CD4-positive, alpha-beta T cell treated with Interferon gamma for 1 hour (primary cell): Measurements from ENCODE around the gene PTRH1.

Experiments used
- DNase-seq: peaks from one replicate; pipeline ENCODE4 v3.0.0-alpha.2; 2020

The PTRH1 gene

DNA sequence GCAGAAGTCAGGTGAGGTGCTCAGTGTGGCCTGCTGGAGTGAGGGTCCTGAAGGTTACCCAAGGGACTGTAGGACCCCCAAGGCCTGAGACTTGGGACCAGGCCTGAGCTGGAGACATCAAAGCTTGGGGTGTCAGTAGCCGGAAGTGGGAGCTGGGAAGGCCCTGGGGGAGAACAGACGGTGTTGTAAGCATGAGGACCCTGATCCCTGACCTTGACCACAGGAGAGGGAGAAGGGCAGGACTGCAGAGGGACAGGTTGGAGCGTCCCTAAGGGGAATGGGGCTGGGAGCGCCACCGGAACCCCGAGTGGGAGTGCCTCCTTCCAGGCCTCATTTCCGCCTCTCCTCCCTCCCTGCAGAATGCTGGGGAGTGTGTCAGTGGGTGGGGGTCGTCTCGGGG is 949 bp upstream of the PTRH1 start:
- DNase-seq = no peak

DNA sequence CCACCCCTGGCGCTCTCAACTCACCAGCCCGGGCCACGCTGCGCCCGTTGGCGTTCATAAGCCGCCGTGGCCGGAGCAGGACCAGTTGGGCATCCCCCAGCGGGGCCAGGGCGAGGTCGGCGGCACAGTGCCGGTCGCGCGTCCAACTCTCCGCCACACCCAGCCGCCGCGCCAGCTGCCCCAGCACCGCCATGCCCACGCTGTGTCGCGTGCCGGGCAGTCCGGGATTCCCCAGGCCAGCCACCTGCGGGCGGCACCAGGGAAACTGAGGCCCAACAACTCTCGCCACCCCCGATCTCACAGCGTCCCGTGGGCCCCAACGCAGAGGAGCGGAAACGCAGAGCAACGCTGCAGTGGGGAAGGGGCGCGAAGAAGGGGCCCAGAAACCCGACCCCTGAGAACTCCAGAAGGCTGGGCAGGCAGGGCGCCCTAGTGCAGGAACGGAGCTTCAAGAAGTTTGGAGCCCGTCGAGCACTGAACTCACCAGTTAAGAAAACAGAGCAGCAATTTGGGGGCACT is 453 bp downstream of the PTRH1 start:
- no peak for DNase-seq

DNA sequence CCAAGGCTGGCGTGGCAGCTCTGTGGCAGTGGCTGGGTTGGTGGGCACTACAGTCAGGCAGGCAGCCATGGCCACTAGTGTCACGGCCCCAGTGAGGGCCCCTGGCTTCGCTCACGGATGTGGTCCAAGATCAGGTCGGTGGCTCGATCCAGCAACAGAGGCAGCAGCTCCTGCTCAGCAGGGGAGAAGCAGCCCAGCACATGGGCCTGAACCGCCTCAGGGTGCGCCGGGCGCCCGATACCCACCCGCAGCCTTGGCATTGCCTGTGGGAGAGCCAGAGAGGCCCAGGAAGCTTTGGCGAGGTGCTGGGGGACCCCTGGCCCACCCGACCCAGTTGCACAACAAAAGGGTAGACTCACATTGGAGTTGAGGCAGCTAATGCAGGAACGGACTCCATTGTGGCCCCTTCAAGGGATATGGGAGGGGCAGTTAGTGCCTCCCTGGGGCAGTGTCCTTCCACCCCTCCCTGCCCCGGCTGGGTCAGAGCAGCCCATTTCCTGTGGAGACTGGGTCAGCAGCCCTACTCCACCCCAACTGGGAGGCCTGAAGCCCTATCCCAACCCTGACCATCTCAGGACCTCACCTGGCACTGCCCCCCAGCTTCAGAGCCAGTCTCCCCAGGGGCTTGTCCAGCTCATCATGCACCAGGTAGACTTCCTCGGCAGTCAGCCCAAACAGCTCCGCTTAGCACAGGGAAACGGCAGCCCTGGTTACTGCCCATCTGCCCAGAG is 1.3 kb downstream of the PTRH1 start:
- no peak for DNase-seq

DNA sequence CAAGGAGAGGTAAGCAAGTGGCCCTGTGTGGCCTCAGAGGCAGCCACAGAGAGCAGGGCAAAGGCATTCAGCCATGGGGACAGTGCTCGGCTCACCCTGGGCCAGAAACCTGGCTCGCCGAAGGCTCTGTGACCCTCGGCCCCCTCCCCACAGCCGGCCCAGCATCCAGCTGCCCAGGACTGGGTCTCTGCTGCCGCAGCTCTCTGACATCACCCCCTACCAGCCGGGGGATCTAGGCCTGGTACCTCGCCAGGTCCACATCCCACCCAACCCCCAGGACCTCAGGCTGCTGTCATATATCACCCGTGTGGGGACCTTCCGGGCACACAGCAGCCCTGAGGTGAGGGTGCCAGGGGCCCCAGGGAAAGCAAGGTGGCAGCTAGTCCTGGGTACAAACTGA is 2.6 kb downstream of the PTRH1 start:
- DNase-seq = no peak

DNA sequence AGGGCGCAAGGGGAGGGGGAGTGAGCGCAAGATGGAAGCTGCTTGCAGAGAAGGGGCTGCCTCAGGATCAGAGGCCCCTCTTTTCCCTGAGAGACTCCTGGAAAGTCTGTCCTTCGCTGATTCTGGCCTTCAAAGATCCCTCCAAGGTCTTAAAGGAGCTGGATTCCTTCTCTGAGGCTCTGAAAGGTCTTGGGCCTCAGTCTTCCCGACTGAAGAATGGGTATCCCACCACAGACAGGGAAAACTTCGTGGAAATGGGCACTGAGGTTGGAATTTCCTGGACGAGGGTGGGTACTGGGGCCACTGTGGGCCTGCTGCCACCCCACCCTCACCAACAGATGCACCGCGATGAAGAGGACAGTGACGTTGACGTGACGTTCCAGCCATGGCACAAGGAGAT is 3.1 kb downstream of the PTRH1 start:
- DNase-seq = no peak

DNA sequence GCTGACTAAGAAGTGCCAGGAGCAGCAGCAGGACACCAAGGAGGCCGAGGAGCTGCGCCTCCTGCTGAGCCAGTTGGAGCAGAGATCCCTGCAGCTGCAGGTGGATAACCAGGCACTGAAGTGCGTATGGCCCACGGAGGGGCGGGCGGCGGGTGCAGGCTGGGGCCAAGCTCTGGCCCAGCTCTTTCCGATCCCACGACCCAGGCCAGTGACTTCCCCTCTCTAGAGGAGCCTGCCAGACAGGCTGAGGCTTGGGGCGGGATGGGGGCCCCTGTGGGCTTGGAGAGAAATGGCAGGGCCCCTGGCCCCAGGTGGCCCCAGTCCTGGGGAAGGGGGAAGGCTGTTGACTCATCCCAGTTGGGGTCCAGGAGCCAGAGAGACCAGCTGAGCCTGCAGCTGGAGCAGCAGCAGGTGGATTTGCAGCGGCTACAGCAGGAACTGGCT is 3.6 kb downstream of the PTRH1 start:
- DNase-seq = no peak

DNA sequence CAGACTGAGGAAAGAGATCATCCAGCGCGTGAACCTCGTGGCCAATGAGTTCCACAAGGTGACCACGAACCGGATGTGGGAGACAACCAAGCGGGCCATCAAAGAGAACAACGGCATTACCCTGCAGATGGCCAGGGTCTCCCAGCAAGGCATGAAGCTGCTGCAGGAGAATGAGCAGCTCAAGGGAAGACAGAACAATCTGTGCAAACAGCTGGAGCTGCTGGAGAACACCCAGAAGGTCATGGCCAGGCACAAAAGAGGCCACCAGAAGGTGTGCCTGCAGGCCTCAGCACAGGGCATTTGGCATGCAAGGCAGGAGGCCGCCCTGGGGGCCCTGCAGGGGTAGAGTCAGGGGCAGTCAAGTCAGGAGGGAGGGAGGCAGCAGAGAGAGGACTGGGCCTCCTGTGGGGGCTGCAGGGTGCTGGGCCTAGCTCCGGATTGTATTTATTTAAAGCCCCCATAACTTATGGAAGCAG is 4.2 kb downstream of the PTRH1 start:
- no peak for DNase-seq

DNA sequence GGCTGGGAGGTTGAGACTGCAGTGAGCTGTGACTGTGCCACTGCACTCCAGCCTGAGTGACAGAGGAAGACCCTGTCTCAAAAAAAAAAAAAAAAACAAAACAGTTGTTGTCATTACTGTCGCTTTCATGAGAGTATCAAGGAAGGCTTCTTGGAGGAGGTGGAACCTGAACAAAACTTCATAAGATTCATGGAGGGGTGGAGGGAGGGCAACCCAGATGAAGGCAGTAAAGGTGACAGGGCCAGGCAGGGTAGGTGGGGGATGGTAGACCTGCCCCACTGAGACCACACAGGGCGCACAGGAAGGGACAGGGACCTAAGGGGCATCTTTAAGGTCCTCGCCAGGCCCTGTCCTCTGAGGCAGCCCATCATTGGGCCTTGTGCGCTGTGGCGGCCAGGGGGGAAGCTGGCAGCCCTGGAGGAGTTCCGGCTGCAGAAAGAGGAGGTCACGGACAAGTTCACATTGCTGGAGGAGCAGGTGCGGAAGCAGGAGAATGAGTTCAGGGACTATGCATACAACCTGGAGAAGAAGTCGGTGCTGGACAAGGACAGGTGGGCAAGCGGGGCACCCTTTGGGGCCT is 5.2 kb downstream of the PTRH1 start:
- DNase-seq = no peak

DNA sequence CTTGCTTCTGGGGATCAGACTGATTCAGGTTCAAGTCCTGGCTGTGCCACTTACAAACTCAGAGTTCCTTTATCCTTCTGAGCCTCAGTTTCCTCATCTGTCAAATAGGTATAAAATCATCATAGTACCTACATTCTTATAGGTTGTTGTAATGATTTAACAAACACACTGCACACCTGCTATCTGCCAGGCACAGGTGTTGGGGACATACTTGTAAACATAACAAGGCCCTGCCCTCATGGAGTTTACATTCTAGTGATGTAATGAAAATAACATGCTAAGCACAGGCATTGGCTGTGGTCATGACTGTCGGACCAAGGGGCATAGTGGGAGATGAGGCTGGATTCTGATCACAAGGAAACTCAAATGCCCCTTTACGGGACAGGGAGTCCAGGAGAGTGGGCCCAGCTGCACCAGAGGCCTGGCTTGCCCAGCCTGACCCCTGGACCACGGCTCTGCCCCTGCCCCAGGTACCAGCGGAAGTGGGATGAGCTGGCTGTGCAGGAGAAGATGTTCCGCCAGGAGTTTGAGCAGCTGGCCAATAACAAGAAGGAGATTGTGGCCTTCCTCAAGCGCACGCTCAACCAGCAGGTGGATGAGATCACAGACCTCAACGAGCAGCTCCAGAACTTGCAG is 6.4 kb downstream of the PTRH1 start:
- no peak for DNase-seq

DNA sequence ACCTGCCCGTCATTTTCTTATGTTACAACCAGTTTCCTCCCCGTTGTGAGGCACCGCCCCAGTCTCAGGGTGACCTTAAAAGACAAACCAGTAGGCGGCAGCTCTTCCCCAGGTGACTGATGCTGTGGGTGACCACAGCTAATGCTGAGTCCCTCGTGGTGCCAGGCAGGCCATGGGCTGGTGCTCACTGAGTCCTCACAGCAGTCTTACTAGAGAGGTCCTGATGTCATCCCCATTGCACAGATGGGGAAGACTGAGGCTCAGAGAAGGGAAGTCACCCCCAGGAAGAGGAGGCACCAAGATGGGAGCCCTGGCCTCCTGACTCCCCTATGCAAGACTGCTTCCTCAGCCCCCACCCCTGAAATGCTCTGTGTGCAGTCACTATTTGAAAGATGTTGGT is 7.7 kb downstream of the PTRH1 start:
- peak; percentile 43 for DNase-seq

DNA sequence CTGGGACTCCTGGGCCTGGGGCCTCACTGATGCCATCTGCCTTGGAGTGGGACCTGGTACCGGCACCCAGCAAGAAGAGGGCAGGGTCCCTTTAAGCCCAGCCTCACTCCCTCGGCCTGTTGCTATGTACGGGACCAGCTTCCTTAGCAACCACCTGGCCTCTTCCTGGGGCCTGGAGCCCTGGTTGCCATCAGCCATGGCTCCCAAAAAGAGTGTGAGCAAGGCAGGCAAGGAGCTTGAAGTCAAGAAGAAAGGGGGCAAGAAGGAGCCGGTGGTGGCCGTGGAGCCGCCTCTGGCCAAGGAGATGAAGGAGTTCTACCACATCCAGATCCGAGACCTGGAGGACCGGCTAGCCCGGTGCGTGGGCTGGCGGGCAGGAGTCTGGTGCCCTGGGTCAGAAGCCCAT is 8.6 kb downstream of the PTRH1 start, which contains the start of gene CFAP157:
Gene CFAP157, plus strand, starts transcription at position 153 of the 406 bp plus-strand sequence. Its CDS starts 44 bp downstream, at position 197.
- DNase-seq = no peak

DNA sequence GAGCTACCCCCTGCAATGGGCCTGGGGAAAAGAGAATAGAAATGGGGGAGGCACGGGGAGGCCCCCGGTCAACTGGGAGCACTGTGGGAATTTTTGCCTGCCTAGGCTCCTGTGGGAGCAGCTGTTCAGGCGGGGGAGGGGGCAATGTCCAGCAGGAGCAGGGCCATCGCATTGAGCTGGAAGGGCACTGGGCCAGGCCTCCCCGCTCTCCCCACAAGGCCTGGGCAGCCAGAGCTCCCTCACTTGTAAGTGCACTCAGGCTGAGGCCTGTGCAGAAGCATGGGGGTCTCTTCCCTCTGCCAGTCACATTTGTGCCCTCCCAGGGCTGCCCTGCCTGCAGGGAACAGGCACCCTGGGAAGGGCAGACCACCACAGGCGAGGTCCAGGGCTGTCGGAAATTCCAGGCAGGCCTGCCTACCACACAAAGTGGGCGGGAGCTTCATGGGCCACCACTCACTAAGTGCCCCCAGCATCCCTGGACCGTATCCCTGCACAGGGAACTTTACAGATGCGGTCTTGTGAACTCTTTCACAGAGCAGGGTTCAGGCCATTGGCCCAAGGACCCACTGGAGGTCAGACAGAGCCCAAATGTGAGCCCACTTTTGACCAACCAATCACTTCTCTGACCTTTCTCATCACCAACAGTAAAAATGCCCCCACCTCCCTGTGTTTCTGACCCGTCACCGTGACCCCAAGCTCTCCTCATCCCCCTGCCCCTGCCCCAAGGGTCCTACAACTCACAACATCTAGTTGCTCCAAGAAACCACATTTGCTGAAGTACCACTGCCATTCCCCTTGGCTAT is 9.7 kb downstream of the PTRH1 start:
- no peak for DNase-seq

DNA sequence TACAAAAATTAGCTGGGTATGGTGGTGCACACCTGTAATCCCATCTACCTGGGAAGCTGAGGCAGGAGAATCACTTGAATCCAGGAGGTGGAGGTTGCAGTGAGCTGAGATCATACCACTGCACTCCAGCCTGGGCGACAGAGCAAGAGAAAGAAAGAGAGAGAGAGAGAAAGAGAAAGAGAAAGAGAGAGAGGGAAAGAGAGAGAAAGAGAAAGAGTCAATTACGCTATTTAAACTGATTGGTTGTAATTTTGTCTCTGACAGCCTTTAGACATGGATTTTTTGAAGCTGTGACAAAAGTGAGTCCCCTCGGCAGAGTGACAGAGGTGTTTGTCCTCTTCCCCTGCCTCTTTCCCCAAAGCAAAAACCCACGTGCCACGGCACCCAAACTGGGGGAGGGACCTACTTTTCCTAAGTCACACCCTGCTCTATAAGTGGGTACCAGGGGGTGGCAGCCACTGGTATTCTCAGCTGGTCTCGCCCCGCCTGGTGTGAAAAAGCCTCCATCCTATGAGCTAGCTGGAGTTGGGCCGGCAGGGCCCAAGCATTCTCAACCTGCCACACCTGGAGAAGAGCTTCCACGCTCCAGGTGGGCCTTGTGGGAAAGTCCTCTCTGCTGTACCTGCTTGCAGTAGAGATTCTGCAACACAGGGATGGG is 12.0 kb downstream of the PTRH1 start:
- no peak for DNase-seq

DNA sequence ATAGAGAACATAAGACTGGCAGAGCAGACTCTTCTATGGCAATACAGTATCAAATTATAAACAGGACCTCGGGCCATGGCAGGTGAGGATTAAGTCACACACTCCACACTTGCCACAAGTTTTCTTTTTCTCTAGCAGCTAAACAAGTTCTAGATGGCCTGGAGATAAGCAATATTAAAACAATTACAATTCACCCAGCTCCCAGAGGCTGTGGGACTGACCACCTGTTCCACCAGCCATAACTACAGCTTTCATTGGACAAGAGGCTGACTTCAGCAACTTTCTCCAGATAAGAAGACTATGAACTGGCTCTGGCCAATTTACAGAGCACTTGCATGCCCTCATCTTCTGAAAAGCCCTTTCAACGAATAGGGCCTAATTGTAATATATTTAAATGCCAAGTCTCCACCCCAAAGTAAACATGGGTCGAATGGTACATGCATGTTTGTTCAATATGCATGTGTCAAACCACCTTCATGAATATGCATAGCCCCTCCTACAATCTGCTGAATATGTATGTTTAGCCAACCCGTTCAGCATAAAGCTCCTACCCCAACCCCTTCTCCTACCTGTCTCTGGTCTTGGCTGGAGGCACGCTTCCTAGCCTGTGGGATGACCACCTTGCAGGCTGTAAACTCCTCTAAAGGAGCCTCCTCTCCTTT is 14.7 kb downstream of the PTRH1 start:
- no peak for DNase-seq

DNA sequence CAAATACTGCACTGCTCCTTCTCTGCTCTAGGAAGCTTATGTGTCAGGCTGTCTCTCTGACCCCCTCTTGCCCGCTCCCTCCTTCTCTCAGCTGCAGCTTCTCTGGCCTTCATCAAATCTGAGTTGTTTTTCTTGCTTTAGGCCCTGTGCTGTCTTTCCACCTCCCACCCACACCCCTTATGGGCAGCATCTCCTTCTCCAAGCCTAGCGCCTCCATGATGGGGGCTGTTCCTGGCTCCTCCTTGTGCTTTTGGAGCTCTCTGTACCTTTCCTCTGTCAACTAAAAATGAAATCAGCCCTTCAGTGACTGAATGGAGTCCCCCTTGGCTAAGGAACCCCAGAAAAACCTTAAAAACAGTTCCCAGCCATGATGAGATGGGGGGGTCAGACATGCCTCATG is 15.3 kb downstream of the PTRH1 start:
- DNase-seq = no peak

DNA sequence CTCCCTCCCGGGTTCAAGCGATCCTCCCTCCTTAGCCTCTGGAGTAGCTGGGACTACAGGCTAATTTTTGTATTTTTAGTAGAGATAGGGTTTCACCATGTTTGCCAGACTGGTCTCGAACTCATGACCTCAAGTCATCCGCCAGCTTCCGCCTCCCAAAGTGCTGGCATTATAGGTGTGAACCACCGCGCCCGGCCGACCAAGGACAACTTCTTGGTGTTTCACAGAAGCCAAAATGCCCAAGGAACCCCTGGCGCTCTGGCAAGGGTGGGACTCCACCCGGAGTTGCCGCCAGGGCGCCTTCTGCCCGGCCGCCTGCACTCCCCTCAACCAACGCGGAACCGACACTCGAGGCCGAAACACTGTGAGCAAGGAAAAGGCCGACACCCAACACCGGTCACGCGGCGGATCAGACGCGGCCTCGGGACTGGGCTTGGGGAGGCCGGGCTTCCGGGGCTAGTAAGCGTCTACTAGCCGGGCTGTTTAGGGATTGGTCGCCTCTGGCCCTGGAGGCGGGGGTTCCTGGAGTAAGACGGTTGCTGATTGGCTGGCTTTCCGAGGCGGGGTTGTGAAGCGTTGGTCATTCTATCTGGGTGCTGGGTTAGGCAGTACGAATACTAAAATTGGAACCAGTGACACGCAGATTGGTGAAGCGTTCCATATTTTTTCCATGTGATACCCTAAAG is 16.3 kb downstream of the PTRH1 start:
- peak; percentile 92 for DNase-seq

DNA sequence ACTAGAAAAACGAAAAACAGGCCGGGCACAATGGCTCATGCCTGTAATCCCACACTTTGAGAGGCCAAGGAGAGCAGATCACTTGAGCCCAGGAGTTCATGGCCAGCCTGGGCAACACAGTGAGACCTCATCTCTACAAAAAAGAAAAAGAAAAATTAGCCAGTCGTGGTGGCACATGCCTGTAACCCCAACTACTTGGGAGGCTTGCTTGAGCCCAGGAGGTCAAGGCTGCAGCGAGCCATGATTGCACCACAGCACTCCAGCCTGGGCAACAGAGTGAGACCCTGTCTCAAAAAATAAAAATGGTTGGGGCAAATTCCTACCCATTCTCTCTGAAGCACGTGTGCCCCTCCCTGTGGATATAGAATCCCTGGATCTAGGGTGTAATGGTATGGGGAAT is 17.1 kb downstream of the PTRH1 start:
- DNase-seq = no peak

DNA sequence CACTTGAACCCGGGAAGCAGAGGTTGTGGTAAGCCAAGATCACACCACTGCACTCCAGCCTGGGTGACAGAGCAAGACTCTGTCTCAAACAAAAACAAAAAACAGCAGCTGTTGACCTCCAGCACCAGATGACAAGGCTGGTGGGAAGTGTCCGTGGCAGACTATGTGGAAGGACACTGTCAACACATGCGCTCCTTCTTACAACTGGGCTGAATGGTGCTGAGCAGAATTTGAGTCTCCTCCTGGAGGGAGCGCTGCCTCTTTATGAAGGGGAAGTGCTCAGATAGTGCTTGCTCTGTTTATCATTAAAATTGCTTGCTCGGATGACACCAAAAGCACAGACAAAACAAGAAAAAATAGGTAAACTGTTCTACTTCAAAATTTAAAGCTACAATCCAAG is 17.9 kb downstream of the PTRH1 start:
- DNase-seq = no peak

DNA sequence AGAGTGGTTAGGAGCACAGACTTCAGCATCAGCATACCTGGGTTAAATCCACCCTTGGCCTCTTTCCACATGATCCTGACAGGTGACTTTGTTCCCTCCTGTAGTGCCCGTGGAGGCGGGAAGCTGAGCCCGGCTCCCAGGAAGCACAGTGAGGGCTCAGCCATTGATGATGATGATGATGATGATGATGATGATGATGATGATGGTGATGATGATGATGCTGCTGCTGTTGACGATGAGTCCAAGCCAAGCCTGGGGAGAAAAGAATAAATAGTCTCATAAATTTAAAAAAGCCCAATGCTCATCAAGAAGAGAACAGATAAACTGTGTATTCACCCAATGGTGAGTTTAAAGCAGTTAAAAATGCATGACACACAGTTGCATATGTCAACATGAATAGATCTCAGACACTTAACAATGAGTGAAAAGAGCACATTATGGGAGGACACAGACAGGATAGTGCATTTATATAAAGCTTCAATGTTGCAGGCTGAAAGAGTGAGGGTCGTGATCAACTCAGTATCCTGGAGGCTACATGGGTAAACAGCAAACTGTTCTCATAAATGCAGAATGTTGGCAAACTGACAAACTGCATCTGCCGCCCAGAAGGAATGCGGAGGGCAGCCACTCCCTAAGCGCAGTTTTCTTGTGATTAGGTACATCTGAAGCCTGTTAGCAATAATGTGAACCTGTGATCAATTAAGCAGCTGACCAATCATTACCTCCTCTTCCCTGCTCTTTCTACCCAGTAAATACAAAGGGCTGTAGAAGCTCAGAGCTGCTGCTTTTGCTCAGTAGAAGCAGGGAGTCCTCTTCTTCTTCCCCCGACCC is 20.4 kb downstream of the PTRH1 start:
- no peak for DNase-seq

DNA sequence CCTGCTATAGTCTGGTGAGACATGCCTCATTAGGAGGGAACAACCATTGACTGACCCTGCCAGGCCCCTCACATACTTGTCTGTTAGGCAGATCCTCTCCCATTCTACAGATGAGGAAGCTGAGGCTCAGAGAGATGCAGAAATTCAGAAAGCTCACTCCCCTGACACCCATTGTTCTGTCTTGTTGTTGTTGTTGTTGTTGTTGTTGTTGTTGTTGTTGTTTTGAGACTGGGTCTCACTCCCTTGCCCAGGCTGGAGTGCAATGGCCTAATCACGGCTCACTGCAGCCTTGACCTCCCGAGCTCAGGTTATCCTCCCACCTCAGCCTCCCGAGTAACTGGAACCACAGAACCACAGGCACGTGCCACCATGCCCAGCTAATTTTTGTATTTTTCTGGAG is 21.8 kb downstream of the PTRH1 start:
- DNase-seq = no peak
